SK-N-SH (cell line): ENCODE results near the gene PXN. TPM values are rescaled to one million over a fixed set of nuclear protein-coding genes. Genes with fewer than 3 reads are reported as not detected.

ENCODE experiments used
- CTCF ChIA-PET: fragments of 300-600, 350-600 bp; formaldehyde crosslinking; extraction: SDS; loops from one replicate; lab custom pipeline; 2021; lab: Yijun Ruan, JAX
- POLR2A ChIA-PET: fragments of 350-600 bp; sonication (Branson Sonifier 250); formaldehyde crosslinking; extraction: SDS; loops from one replicate; lab custom pipeline; 2020; ENCODE audit warnings: antibody characterized with exemption, inconsistent platforms; lab: Yijun Ruan, JAX
- DNase-seq: peaks from one replicate; pipeline ENCODE4 v3.0.0; 2012
- H2AFZ ChIP-seq: fragments of 200-600 bp; sonication (generic); 2 replicates; pipeline ENCODE4 v1.8.1; 2016; ENCODE audit warnings: antibody characterized with exemption, mild to moderate bottlenecking, low read depth
- H3F3A ChIP-seq: fragments of 200-600 bp; sonication (generic); replicated peaks from 2 replicates; pipeline ENCODE3; 2016; ENCODE audit warnings: antibody characterized with exemption, mild to moderate bottlenecking; ENCODE audit not compliant: insufficient read depth
- H3K27ac ChIP-seq, 2 experiments: fragments of 200-500 bp in 1 of 2; fragments of 200-600 bp in 1 of 2; sonication (Bioruptor generic) in 1 of 2; sonication (generic), shearing (Covaris generic) in 1 of 2; 2 replicates each; pipeline versions ENCODE4 v1.5.1 to v1.6.1; 2014 to 2016; ENCODE audit warnings: low read depth in 2 of 2, inconsistent platforms in 1 of 2, low read length in 1 of 2, mild to moderate bottlenecking in 1 of 2, mixed read lengths in 1 of 2
- H3K27me3 ChIP-seq: fragments of 200-600 bp; sonication (generic), shearing (Covaris generic); 2 replicates; pipeline ENCODE4 v1.6.1; 2016; ENCODE audit warnings: mixed run types; ENCODE audit not compliant: insufficient read depth
- H3K36me3 ChIP-seq, 2 experiments: fragments of 200-500 bp in 1 of 2; fragments of 200-600 bp in 1 of 2; sonication (Bioruptor generic) in 1 of 2; sonication (generic) in 1 of 2; replicated peaks in 1 of 2; 2 replicates each; pipeline versions ENCODE3 to v1.5.1; 2014 to 2016; ENCODE audit warnings: low read length in 1 of 2, mild to moderate bottlenecking in 1 of 2; ENCODE audit not compliant: insufficient read depth in 2 of 2, control insufficient read depth in 1 of 2
- H3K4me1 ChIP-seq, 2 experiments: fragments of 200-500 bp in 1 of 2; fragments of 200-600 bp in 1 of 2; sonication (Bioruptor generic) in 1 of 2; sonication (generic), shearing (Covaris generic) in 1 of 2; 2 replicates each; pipeline versions ENCODE4 v1.5.1 to v1.6.1; 2014 to 2016; ENCODE audit warnings: low read depth in 1 of 2, low read length in 1 of 2, mixed run types in 1 of 2; ENCODE audit not compliant: insufficient read depth in 2 of 2, control insufficient read depth in 1 of 2
- H3K4me2 ChIP-seq: fragments of 200-600 bp; sonication (generic), shearing (Covaris generic); 2 replicates; pipeline ENCODE4 v1.6.1; 2017; ENCODE audit warnings: mixed run types
- H3K4me3 ChIP-seq, 2 experiments: fragments of 200-500 bp in 1 of 2; fragments of 200-600 bp in 1 of 2; sonication (Bioruptor generic) in 1 of 2; sonication (generic), shearing (Covaris generic) in 1 of 2; 2 replicates each; pipeline versions ENCODE4 v1.5.1 to v1.8.1; 2014 to 2016; ENCODE audit warnings: low read depth in 2 of 2, inconsistent platforms in 1 of 2, low read length in 1 of 2, mild to moderate bottlenecking in 1 of 2, mixed read lengths in 1 of 2, moderate library complexity in 1 of 2
- H3K79me2 ChIP-seq: fragments of 200-600 bp; sonication (generic); 2 replicates; pipeline ENCODE4 v1.8.1; 2017; ENCODE audit warnings: mild to moderate bottlenecking; ENCODE audit not compliant: insufficient read depth
- H3K9ac ChIP-seq: fragments of 200-600 bp; sonication (generic); 2 replicates; pipeline ENCODE4 v1.6.1; 2017; ENCODE audit warnings: mixed run types
- H3K9me2 ChIP-seq: fragments of 200-600 bp; sonication (generic); 2 replicates; pipeline ENCODE4 v1.6.1; 2017; ENCODE audit warnings: mixed run types
- H3K9me3 ChIP-seq: fragments of 200-600 bp; sonication (generic); 2 replicates; pipeline ENCODE4 v1.6.1; 2017; ENCODE audit warnings: mixed run types, mild to moderate bottlenecking, moderate library complexity
- H4K20me1 ChIP-seq: fragments of 200-600 bp; sonication (generic); 2 replicates; pipeline ENCODE4 v1.6.1; 2017; ENCODE audit warnings: mild to moderate bottlenecking, mixed run types; ENCODE audit not compliant: insufficient read depth
- EZH2phosphoT487 ChIP-seq: fragments of 200-600 bp; sonication (generic); IDR thresholded peaks from 2 replicates; pipeline ENCODE4 v1.6.1; 2017; ENCODE audit warnings: low read depth, mixed run types, mild to moderate bottlenecking, antibody characterized with exemption, moderate library complexity, borderline replicate concordance
- FOSL2 ChIP-seq: IDR thresholded peaks from 2 replicates; pipeline ENCODE4 v1.4.0; 2012; ENCODE audit warnings: low read depth, mild to moderate bottlenecking, moderate library complexity, borderline replicate concordance
- FOXM1 ChIP-seq: IDR thresholded peaks from 2 replicates; pipeline ENCODE4 v1.4.0; 2012; ENCODE audit warnings: low read depth, mild to moderate bottlenecking
- GABPA ChIP-seq: IDR thresholded peaks from 2 replicates; pipeline ENCODE4 v1.4.0; 2012; ENCODE audit warnings: low read depth, mild to moderate bottlenecking
- NFIC ChIP-seq: IDR thresholded peaks from 2 replicates; pipeline ENCODE4 v1.4.0; 2012; ENCODE audit warnings: borderline replicate concordance
- NRF1 ChIP-seq: IDR thresholded peaks from 2 replicates; pipeline ENCODE4 v1.6.1; 2012; ENCODE audit warnings: low read depth, mild to moderate bottlenecking, low read length
- PBX3 ChIP-seq: IDR thresholded peaks from 2 replicates; pipeline ENCODE4; 2012
- POLR2AphosphoS5 ChIP-seq: IDR thresholded peaks from 2 replicates; pipeline ENCODE4 v1.6.1; 2012; ENCODE audit warnings: low read depth, low read length
- SIN3A ChIP-seq: IDR thresholded peaks from 2 replicates; pipeline ENCODE4 v1.6.1; 2012; ENCODE audit warnings: low read depth, mild to moderate bottlenecking, low read length, moderate library complexity, borderline replicate concordance
- SMC3 ChIP-seq: IDR thresholded peaks from 2 replicates; pipeline ENCODE4 v1.6.1; 2012; ENCODE audit warnings: low read depth, low read length, improper control_type of control experiment
- TAF1 ChIP-seq: IDR thresholded peaks from 2 replicates; pipeline ENCODE4 v1.6.1; 2012; ENCODE audit warnings: low read depth, mild to moderate bottlenecking, low read length, moderate library complexity, borderline replicate concordance
- WGBS: methylation state at CpG from one replicate; pipeline ENCODE4 v1.1.6; 2017; ENCODE audit warnings: low lambda C conversion rate; 5-methylcytosine and 5-hydroxymethylcytosine counted together
- polyA plus RNA-seq, 3 experiments: library from polyadenylated mRNA; depleted of rRNA; stranded (reverse); fragments of >200 nt; gene quantifications; 2 replicates each; pipeline ENCODE4 v1.2.3, GENCODE V29; 2012
- TF ChIP-seq, protein P1 (sequence below): IDR thresholded peaks from 2 replicates; pipeline ENCODE4 v1.4.0; 2012; ENCODE audit warnings: low read depth, borderline replicate concordance
- TF ChIP-seq, protein P2 (sequence below): fragments of 150-350 bp; IDR thresholded peaks from 2 replicates; pipeline ENCODE4 v1.6.1; 2016; ENCODE audit warnings: mild to moderate bottlenecking, low read depth, low read length
- TF ChIP-seq, protein P3 (sequence below): fragments of 200-600 bp; sonication (generic); IDR thresholded peaks from 2 replicates; pipeline ENCODE4 v1.6.1; 2017; ENCODE audit warnings: antibody characterized with exemption, mild to moderate bottlenecking, moderate library complexity

PXN gene
- polyA plus RNA-seq, 1 of the 3 experiments (the other 2 are of a cell fraction), result 89.0 TPM

GRCh38 chr12:120222288-120222832, 43.2 kb downstream of the PXN start:
- Histone ChIP-seq H2AFZ (no peak overlapping the region), H4K20me1 (peaks cover 22% of the 10 kb centered on the region), H3K9me3 (no peaks in the 10 kb centered on the region), H3K9me2 (no peaks in the 10 kb centered on the region), H3K27ac (no peak overlapping the region), H3K4me2 (no peak overlapping the region), H3F3A (peaks cover 6% of the 10 kb centered on the region), H3K27me3 (no peaks in the 10 kb centered on the region)
- CTCF ChIA-PET, result interaction anchor here (0.8 to 18.6 kb wide), 3 partner anchors 16 to 79 kb away, joined by 3 to 618 read pairs (median 116); partner anchors contain the start of genes PXN and RPLP0
- TF ChIP-seq NFIC, result no peak
- no peak for TF ChIP-seq EZH2phosphoT487
- TF ChIP-seq, protein P1, sequence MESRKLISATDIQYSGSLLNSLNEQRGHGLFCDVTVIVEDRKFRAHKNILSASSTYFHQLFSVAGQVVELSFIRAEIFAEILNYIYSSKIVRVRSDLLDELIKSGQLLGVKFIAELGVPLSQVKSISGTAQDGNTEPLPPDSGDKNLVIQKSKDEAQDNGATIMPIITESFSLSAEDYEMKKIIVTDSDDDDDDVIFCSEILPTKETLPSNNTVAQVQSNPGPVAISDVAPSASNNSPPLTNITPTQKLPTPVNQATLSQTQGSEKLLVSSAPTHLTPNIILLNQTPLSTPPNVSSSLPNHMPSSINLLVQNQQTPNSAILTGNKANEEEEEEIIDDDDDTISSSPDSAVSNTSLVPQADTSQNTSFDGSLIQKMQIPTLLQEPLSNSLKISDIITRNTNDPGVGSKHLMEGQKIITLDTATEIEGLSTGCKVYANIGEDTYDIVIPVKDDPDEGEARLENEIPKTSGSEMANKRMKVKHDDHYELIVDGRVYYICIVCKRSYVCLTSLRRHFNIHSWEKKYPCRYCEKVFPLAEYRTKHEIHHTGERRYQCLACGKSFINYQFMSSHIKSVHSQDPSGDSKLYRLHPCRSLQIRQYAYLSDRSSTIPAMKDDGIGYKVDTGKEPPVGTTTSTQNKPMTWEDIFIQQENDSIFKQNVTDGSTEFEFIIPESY, result no peak
- TF ChIP-seq NRF1, result no peak
- TF ChIP-seq, protein P2, sequence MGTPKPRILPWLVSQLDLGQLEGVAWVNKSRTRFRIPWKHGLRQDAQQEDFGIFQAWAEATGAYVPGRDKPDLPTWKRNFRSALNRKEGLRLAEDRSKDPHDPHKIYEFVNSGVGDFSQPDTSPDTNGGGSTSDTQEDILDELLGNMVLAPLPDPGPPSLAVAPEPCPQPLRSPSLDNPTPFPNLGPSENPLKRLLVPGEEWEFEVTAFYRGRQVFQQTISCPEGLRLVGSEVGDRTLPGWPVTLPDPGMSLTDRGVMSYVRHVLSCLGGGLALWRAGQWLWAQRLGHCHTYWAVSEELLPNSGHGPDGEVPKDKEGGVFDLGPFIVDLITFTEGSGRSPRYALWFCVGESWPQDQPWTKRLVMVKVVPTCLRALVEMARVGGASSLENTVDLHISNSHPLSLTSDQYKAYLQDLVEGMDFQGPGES, result no peak
- no peak for TF ChIP-seq POLR2AphosphoS5
- TF ChIP-seq FOXM1, result no peak
- no peak for TF ChIP-seq FOSL2
- TF ChIP-seq PBX3, result no peak
- no peak for TF ChIP-seq SMC3
- TF ChIP-seq GABPA, result no peak
- TF ChIP-seq TAF1, result no peak
- no peak for TF ChIP-seq SIN3A
- TF ChIP-seq, protein P3, sequence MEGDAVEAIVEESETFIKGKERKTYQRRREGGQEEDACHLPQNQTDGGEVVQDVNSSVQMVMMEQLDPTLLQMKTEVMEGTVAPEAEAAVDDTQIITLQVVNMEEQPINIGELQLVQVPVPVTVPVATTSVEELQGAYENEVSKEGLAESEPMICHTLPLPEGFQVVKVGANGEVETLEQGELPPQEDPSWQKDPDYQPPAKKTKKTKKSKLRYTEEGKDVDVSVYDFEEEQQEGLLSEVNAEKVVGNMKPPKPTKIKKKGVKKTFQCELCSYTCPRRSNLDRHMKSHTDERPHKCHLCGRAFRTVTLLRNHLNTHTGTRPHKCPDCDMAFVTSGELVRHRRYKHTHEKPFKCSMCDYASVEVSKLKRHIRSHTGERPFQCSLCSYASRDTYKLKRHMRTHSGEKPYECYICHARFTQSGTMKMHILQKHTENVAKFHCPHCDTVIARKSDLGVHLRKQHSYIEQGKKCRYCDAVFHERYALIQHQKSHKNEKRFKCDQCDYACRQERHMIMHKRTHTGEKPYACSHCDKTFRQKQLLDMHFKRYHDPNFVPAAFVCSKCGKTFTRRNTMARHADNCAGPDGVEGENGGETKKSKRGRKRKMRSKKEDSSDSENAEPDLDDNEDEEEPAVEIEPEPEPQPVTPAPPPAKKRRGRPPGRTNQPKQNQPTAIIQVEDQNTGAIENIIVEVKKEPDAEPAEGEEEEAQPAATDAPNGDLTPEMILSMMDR, result no peak
- TF ChIP-seq, all 33 proteins: peak for 0
- Histone ChIP-seq H3K36me3 (peaks cover 43 to 66% of the 10 kb centered on the region in 2 experiments), H3K4me1 (peaks cover 19 to 23% of the 10 kb centered on the region in 2 experiments; a peak in 3 of 4 replicates), H3K79me2 (peaks cover 80% of the 10 kb centered on the region), H3K9ac (no peak overlapping the region), H3K4me3 (no peak overlapping the region)
- POLR2A ChIA-PET, result interaction anchor here (1.3 to 2.8 kb wide), 3 partner anchors 8 to 69 kb away, joined by 4 to 13 read pairs (median 6); partner anchors contain the start of genes RNU4-2 and RPLP0
- WGBS, result 91% methylated on average over 8 of the region's 12 CpGs
- peak; percentile 16 for DNase-seq
